Lung microvascular endothelial cell (primary cell): ENCODE data around the gene SEZ6L. TPM values are rescaled to one million over a fixed set of nuclear protein-coding genes. Genes with fewer than 3 reads are reported as not detected.
"Not testable (repeated sequence)": the region's sequence is repeated elsewhere in the genome, so short reads cannot be mapped to it uniquely, and the experiment has no call there.

Experiments
- DNase-seq, 2 donors: peaks; one replicate each; pipeline versions ENCODE4 v3.0.0 to v3.0.0-alpha.2; 2010; ENCODE audit warnings: low read depth in 2 of 2
- total RNA-seq: library from RNA; depleted of rRNA; stranded (reverse); fragments of >200 nt; gene quantifications from 2 replicates; pipeline ENCODE4 v1.2.1, GENCODE V29; 2014

Gene SEZ6L
- total RNA-seq, 1 donor from 2014 or later = not detected

DNA sequence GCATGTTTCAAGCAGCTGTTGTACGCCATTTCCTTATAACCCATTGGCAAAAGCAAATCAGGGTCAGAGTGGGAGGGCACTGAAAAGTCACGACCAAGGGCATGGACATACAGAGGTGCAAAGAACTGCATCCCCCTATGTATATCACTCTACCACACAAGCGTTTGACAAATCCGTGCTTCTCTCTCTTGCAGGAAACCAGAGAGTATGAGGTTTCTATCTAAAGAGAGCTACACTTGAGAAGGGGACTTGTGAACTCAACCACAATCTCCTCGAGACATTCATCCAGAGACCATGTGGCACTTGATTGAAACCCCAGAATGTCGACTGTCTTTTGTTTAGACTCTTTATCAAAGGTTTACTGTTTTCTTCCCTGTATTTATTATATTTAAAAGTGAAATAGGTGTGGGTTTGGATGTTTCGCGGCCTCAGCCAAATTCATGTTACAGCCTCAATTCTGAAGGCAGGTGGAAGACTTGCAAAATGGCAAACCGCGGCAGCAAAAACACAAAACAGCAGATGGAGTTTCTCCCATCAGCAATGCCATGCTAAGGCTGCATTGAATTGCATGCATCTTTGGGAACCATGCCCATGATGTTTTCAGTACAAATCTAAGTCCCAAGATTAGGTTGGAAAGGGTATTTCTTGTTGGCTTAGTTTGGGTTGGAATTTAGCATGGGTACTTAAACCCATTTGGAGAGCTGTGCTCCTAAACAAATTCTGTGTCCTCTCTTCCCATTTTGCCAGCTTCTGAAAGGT lies 211.0 kb downstream of the SEZ6L start:
- no peak for DNase-seq

DNA sequence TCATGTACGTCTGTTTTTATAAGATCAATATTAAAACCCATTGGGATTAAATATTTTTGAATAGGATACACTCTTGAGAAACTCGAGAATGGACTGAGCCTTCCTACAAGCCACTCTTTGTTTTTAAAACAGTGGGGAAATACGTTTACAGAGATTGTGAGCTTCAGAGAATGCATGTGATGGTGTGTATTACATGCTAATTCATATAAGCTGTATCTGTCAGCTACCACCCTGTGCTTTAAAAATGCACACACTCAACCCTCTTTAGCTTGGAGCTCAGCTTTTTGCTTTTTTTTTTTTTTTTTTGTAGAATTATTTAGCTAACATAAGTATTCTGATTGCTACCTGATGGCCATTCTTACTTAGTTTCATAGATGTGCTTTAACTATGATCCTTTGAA lies 213.5 kb downstream of the SEZ6L start:
- no peak for DNase-seq

DNA sequence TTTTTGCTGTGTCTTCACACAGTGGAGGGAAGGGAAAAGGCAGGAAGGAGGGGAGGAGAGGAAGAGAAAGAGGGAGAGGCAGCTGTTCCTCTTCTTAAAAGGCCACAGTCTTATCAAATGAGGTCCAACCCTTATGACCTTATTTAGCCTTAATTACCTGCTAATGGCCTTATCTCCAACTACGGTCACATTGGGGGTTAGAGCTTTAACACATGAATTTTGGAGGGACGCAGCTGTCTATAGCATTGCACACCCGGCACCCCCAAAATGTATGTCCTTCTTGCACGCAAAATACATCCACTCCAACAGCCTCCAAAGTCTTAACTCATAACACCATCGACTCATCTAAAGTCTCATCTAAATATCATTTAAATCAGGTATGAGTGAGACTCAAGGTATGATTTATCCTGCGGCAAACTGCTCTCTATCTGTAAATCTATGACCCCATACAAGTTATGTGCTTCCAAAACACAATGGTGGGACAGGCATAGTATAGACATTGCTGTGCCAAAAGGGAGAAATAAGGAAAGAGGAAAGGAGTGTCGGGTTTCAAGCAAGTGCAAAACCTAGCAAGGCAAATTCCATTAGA lies 214.8 kb downstream of the SEZ6L start:
- DNase-seq = no peak

DNA sequence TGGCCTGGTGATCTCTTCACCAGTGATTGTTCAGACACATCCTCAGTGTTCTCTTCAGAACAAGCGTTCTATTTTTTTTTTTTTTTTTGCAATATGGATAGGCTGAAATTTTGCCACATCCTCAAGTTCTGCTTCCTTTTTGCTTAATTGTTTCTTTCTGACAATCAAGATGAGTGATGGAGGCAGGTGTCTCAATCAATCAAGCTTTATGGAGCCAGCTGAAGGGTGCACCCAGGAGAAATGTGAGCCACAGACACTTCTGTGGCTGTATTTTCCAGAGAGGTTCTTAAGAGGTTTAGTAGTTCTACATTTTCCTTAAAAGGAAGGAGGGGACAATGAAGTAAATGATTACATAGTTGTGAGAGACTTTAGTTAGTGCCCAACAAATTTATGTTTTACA lies 215.9 kb downstream of the SEZ6L start:
- no peak for DNase-seq

DNA sequence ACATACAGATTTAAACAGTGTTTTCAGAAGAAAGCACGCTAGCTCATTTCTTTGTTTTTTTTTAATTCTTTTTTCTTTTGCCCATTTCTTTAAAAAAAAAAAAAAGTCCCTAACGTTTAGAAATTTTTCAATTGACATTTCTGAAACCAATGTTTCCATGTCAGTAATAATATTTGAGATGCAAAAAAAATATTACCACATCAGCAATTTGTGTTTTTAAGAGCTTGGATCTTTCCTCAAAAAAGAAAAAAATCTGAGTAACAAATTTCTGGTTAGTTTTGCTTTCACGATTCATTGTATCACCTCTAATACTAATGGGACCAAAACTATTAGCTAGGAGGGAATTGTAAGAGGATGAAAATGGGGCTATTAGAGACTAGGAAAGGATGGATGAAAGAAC lies 219.9 kb downstream of the SEZ6L start:
- no peak for DNase-seq

DNA sequence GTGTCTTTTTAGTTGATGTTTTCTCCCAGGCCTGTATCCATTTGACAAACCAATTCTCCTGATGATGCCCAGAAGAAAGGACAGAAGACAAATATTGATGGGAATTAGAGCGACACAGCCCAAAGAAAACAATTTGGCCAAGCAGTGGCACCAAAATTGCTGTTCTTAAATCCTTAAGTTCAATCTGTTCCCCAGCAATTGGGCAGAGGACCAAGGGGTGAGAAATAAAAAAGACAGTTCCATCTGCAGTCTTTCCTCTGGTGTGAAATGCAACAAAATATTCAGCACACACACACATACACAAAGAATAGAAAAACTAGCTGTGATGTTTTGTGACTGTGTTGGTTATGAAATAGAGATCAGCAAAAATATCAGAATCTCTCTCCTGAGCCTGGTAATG lies 221.8 kb downstream of the SEZ6L start:
- no peak for DNase-seq

DNA sequence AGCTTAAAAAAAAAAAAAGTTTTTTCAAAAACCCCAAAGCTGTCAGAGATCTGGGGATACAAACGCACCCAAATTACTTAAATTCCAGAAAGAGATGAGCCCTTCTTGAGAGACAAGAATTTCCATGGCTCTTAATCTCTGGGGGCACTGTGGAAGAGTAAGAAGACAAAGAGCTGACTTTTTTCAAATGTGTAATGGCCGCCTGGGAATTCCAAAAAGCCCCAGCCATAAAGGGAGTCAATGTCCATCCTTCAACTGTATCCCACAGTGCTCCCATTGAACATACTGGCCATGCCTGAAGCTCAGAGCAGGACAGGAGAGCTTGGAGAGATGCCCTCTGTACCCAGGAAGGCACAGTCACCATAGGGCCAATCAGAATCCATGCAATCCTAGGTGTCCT lies 222.4 kb downstream of the SEZ6L start:
- DNase-seq = no peak

DNA sequence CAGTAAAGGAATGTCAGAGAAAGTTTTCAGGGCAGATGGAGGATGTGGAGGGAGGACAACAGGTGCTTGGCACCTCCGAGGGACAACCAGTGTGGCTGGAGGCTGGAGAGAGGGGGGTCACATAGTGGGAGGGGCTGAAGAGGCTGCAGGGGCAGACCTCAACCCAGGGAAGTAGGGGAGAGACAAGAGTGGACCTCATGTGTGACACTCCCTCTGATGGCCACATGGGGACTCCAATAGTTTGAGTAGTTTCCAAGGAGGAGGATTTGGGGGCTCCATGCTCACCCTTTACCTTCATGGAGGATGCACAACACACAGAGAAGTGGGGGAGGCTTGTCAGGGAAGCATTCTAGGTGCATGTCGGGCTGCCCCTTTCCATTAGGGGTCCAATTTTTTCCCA lies 224.7 kb downstream of the SEZ6L start:
- no peak for DNase-seq

DNA sequence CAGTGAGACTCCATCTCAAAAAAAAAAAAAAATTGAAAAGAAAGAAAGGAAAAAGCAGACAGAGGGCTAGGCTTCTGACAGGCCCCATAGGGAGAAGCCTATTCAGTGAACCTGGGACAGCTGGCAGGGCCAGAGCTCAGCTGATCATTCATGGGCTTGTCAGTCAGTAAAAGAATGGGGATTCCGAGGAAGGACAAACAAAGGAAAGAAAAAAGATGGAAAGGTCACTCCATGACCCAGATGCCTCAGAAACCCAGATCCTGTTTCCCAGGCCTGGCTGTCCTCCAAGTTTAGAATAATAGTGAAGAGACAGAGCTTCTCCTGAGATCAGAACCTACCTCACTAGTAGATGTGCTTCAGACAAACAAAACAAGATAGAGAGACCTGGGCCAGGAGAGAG lies 225.5 kb downstream of the SEZ6L start:
- peak; percentile 55 to 62 for DNase-seq

DNA sequence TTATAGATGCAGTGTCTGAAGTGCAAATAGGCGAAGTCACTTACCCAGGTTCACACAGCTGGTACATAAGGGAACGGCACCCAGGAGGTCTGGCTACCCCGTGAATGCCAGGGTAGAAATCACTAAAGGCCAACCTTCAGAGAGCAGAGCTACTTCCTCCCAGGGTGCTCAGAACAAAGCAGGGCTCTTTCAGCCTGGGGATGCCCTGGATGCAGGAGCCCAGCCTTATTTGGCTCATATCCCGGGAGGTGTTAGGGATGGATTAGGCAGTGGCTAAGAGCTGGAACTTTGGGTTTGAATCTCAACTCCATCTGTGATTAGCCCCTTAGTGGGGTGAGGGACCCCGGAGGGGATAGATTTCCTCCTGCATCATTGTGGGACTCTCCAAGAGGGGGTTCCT lies 226.7 kb downstream of the SEZ6L start:
- DNase-seq = no peak

DNA sequence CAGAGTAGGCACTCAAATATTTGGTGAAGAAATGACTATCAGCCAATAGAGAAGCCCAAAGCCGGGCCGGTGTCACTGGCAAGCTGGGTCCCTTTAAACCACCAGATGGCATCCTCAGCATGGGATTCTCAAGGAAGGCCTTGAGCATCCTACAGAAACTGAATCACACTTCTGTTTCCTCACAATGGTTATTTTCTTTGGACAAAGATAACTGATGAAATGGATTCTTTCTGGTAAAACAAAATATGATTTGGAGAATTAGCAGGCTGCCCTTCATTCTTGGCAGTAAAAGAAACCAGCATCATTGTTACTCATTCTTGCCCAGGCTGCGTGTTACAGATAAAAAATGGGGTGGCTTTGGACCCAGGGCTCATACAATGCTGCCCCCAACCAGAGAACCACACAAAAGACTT lies 229.5 kb downstream of the SEZ6L start:
- peak; percentile 70 to 74 for DNase-seq

DNA sequence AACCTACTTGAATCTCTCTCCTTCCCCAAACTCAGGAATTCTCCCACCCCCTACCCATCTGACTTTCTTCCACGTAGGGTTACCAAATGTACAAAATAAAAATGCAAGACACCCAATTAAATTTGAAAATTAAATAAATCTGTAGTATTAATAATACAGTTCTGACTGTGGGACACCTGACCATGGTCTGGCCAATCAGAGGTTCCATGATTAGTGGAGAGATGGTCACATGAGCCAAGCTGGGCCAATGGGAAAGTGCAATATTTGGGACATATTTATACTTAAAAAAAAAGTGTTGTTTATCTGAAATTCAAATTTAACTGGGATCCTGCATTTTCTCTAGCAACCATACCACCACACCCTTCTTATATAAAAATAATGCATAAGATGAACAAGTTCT lies 230.0 kb downstream of the SEZ6L start:
- DNase-seq = peak in 1 of 2 donors; percentile 21

DNA sequence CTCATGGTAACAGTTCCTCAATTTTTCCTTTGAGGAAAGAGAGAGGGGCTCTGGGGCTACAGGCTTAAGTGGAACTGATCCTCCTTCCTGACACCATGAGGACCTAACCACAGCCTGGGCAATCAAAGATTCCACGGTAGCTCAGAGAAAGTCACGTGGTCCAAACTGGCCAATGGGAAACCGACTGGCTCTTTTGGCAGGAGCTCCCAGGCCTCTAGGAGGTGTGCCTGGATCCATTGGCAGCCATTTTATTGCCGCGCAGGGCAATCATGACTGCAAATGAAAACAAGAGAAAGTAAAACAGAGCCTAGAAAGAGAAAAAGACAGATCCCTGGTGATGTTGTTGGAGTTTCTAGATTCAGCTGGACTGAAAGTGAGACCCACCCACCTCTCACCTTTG lies 232.5 kb downstream of the SEZ6L start:
- DNase-seq = no peak

DNA sequence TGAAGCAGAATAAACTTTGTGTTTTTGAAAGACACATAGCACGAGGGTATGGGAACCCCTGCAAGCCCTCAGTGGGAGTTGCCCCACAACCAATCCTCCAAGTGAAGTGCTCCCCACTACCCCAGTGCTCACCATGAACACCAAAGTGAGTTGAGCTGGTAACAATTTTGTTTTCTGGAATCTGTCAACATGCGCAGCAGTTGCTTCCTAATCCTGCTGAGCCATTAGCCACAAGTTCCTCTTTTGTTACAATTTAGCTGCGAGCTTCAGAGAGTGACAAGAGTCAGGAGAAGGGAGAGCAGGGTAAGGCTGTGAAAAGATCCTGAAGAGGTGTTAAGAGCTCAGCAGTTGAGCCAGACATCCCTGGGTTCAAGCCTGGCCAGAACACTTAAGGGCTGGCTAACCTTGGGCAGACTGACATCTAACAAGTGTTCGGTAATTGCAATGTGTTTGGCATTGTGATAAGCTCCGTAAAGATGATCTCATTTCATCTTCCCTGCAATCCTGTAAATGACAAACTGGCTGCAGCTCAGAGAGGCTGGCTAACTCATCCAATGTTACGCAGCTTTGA lies 235.7 kb downstream of the SEZ6L start:
- DNase-seq = no peak

DNA sequence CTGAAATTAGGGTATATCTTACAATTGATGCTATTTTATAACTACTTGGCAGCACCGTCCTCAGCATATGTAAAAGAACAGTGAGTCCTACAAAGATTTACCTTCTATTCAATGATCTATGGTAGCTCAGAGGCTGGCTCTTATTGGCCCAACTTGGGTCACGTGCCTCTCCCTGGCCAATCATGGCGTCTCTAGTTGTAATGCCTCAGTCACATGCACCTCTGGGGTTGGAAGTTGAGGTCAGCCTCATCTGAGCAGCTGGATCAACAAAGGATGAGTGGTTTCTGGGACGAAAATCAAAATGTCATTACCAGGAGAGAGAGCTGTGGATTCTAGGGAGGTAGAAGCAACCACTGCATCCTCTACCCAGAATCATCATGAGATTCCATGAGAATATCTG lies 236.9 kb downstream of the SEZ6L start:
- peak in 1 of 2 donors; percentile 16 for DNase-seq

DNA sequence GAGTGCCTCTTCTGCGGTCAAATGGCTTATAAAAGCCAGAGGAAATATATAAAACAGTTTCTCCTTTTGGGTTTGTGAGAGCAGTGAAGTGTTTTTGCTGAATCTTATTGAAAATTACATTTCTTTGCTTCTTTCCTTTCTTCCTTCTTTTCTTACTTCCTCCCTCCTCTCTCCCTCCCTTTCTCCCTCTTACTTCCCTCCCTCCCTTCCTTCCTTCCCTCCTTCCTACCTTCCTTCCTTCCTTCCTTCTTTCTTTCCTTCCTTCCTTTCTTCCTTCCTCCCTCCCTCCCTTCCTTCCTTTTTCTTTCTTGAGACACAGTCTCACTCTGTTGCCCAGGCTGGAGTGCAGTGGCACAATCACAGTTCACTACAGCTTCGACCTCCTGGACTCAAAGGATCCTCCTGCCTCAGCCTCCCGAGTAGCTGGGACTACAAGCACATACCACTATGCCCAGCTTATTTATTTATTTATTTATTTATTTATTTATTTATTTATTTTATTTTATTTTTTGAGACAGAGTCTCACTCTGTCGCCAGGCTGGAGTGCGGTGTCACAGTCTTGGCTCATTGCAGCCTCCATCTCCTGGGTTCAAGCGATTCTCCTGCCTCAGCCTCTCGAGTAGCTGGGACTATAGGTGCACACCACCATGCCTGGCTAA lies 239.4 kb downstream of the SEZ6L start:
- not testable (repeated sequence) for DNase-seq

DNA sequence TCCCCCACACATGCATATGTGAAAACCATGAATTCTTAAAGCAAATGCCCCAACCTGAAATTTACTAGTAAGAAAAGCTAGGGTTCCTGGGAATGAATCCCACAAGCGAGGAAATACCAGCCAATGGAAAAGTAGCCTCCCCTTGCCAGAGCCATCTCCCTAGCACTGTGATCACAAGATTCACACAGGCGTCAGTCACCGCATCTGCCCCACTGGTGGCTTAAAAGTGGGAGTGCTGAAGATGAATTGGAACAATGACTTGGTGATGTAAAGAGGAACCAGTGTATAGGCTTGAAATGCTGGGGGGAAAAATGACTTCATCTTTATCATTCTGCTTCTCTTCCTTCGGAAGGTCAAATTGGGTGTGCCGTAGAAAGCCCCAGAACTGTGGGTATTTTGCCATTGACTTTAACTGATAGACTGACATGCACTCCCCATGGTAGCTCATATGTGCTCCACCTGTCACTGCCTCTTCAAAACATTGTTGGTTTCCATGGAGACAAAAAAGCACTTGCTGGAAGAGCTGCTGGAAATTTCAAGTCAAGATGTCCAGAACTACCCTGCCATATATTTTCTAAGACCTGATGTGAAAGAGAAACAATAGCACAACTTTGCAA lies 240.6 kb downstream of the SEZ6L start:
- DNase-seq = peak in 1 of 2 donors; percentile 40

DNA sequence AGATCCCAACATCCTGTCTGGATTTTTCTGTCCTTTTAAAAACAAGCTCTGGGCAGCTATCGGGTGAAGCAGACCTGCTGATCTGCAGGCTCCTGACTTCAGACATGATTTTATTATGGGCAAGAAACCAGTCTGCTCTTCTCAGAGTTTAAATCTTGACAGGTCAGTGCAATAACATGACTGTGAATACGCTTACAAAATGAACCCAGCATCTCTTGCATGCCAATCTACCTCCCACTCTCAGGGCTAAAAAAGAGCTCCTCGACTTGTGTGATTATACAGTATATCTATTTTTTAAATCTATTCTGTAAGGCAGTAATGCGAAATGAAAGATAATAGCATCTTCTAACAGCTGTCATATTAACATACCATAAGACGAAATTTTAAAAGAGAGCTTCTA lies 241.1 kb downstream of the SEZ6L start:
- no peak for DNase-seq

DNA sequence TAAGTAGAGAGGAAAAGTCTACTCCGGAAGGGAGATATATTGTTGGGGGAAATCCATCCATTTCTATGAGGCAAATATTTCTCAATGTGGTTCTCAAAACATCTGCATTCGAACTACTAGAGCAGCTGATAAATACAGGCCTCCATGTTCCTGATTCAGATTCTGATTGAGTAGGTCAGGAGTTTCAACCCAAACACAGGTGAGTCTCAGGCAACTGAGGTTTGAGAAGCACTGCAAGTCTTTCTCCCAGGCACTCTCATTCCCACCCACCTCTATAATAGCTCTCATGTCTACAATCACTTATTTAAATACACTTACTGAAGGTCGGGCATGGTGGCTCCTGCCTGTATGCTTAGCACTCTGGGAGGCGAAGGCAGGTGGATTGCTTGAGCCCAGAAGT lies 245.1 kb downstream of the SEZ6L start:
- no peak for DNase-seq

DNA sequence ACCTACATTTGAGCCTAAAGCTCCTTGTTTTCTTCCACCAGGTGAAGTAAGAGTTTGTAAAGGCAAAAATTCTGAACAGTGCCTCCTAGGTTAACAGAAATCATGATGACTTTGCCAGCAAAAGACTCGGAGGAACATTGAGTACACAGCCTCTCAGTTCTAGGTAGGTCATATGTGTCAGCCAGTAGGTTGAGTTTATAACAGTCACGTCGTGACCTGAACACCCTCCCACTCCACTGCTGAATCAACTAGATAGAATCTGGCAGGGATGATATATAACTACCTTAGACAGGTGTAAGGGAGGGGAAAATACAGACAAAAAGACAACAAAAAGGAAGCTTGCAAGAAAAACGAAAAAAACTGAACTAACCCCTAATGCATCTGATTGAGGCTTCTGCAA lies 247.0 kb downstream of the SEZ6L start:
- DNase-seq = no peak

DNA sequence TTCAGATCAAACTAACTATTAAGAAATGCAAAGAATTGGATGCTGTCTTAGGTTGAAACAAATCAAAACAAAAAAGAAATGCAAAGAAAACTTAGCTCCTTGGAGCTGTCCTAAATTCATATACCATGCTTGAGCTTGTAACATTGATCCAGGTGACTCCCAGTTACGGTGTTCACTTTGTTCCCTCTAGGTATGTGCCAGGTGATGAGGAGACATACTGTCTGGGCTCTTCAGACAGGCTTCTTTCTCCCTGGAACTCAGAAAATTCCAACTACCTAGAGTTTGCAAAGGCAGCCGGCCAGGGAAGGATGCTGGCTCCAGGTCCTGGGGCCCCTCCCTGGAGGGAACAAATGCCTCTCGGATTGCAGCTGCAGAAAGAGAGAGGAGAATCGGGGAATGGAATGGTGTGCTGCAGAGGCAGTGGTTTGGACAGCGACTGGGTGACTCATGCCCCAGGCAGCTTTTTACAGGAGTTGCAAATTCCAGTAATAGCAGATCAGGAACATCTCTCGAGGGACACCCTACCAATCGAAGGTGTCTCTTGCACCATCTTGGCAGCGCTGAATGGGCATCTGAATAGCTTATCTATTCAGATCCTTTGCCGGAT lies 247.5 kb downstream of the SEZ6L start:
- peak; percentile 8 to 16 for DNase-seq

DNA sequence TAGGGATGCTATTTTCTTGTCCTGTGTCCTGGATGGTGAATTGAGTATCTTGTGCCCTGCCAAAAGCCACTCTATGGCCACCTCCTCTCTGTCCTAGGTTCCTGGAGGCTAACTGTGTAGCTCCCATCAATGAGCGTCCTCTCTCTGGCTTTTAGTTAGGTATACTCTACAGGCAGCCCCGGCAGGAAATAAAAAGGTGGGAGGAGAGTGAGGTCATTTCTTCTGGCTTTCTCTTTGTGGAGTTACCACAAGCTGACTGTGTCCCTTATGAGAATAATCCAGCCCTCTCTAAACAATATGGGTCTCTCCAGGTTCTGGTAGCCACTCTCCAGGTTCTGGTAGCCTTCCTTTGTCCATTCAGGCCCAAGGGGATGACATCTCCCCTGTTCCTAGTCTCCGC lies 248.1 kb downstream of the SEZ6L start:
- no peak for DNase-seq
